Type B pancreatic cell (in vitro differentiated cells): ENCODE measurements around the gene THOC5. TPM values are rescaled to one million over a fixed set of nuclear protein-coding genes. Genes with fewer than 3 reads are reported as not detected.

Experiments
- DNase-seq: peaks from one replicate; pipeline ENCODE4 v3.0.0; 2021; ENCODE audit warnings: mixed read lengths; ENCODE audit not compliant: unreplicated experiment; ENCODE audit errors: extremely low spot score
- H3K27ac Mint-ChIP-seq: 2 replicates; pipeline ENCODE4 v1.8.0; 2021; ENCODE audit warnings: mild to moderate bottlenecking, mixed read lengths
- H3K27me3 Mint-ChIP-seq: 2 replicates; pipeline ENCODE4 v1.8.0; 2021; ENCODE audit warnings: mixed read lengths
- H3K36me3 Mint-ChIP-seq: 2 replicates; pipeline ENCODE4 v1.8.0; 2021; ENCODE audit warnings: mixed read lengths
- H3K4me1 Mint-ChIP-seq: one replicate; pipeline ENCODE4 v1.8.0; 2021; ENCODE audit warnings: mixed read lengths; ENCODE audit not compliant: unreplicated experiment
- H3K4me3 Mint-ChIP-seq: 2 replicates; pipeline ENCODE4 v1.8.0; 2021; ENCODE audit warnings: mild to moderate bottlenecking, mixed read lengths
- H3K9me3 Mint-ChIP-seq: 2 replicates; pipeline ENCODE4 v1.8.0; 2021; ENCODE audit warnings: mixed read lengths
- CTCF ChIP-seq: fragments of 200-600 bp; sonication (generic); conservative IDR thresholded peaks from 2 replicates; pipeline ENCODE4 v1.5.0; 2021; ENCODE audit warnings: antibody characterized with exemption, mild to moderate bottlenecking
- total RNA-seq: library from RNA; stranded (reverse); gene quantifications from 2 replicates; pipeline ENCODE4 v1.2.1, GENCODE V29; 2021; ENCODE audit warnings: low replicate concordance

THOC5 gene
- total RNA-seq, 1 donor from 2014 or later: 53.5 TPM

- no peak overlapping the region for H3K27ac Mint-ChIP-seq
- H3K9me3 Mint-ChIP-seq: no peaks in the 10 kb centered on the region
- TF ChIP-seq CTCF: no peak
- H3K4me3 Mint-ChIP-seq: no peak overlapping the region
- no peaks in the 10 kb centered on the region for H3K4me1 Mint-ChIP-seq
- no peaks in the 10 kb centered on the region for H3K27me3 Mint-ChIP-seq
- peaks cover 32% of the 10 kb centered on the region for H3K36me3 Mint-ChIP-seq
- DNase-seq: no peak
These were observed 22.8 kb downstream of the THOC5 start for GRCh38 chr22:29530716-29531115.

- H3K9me3 Mint-ChIP-seq: no peaks in the 10 kb centered on the region
- H3K36me3 Mint-ChIP-seq: peaks cover 27% of the 10 kb centered on the region
- no peaks in the 10 kb centered on the region for H3K4me1 Mint-ChIP-seq
- H3K27me3 Mint-ChIP-seq: no peaks in the 10 kb centered on the region
- no peak overlapping the region for H3K27ac Mint-ChIP-seq
- no peak overlapping the region for H3K4me3 Mint-ChIP-seq
- TF ChIP-seq CTCF: no peak
- DNase-seq: no peak
These were observed 25.4 kb downstream of the THOC5 start for GRCh38 chr22:29528144-29528543.

GRCh38 chr22:29524442-29525191 is 28.9 kb downstream of the THOC5 start:
- no peak overlapping the region for H3K4me3 Mint-ChIP-seq
- H3K36me3 Mint-ChIP-seq: peaks cover 23% of the 10 kb centered on the region
- DNase-seq: no peak
- no peaks in the 10 kb centered on the region for H3K27me3 Mint-ChIP-seq
- H3K4me1 Mint-ChIP-seq: no peaks in the 10 kb centered on the region
- no peaks in the 10 kb centered on the region for H3K9me3 Mint-ChIP-seq
- H3K27ac Mint-ChIP-seq: no peak overlapping the region
- TF ChIP-seq CTCF: peak; percentile 58

- Mint-ChIP-seq H3K9me3 (no peaks in the 10 kb centered on the region), H3K27me3 (no peaks in the 10 kb centered on the region), H3K36me3 (peaks cover 23% of the 10 kb centered on the region), H3K4me3 (no peak overlapping the region), H3K4me1 (no peaks in the 10 kb centered on the region), H3K27ac (no peak overlapping the region)
- no peak for DNase-seq
- TF ChIP-seq CTCF: no peak
These were observed 29.8 kb downstream of the THOC5 start for GRCh38 chr22:29523761-29524160.

GRCh38 chr22:29521526-29521925 is 32.0 kb downstream of the THOC5 start:
- Mint-ChIP-seq H3K4me3 (no peak overlapping the region), H3K4me1 (no peaks in the 10 kb centered on the region), H3K36me3 (peaks cover 16% of the 10 kb centered on the region), H3K27ac (no peak overlapping the region), H3K27me3 (no peaks in the 10 kb centered on the region), H3K9me3 (no peaks in the 10 kb centered on the region)
- no peak for DNase-seq
- no peak for TF ChIP-seq CTCF
